ENCODE measurements around the gene ATP8B1. TPM values are rescaled to one million over a fixed set of nuclear protein-coding genes. Genes with fewer than 3 reads are reported as not detected.

Gene ATP8B1
- total RNA-seq, 2 donors from 2014 or later = 263 to 359 TPM

Other genes with a start within 250 kb of the ATP8B1 start
- 10 to 100 TPM; 16.5 to 19.4 TPM for gene FECH, start 216.6 kb downstream of the ATP8B1 start, total RNA-seq
- gene NARS1, start 181.5 kb downstream of the ATP8B1 start, total RNA-seq = 100 to 1,000 TPM; 139 to 164 TPM
- 100 to 1,000 TPM; 149 to 212 TPM for gene NEDD4L, start 240.9 kb upstream of the ATP8B1 start, total RNA-seq

All from colonic mucosa (tissue), 2 donors.